HL-60/S4 treated with retinoic acid at 250 ng/mL for 4 days and 3 days (cell line): ENCODE measurements around the gene PDIA6.
"Not testable (repeated sequence)": the region's sequence is repeated elsewhere in the genome, so short reads cannot be mapped to it uniquely, and the experiment has no call there.

Experiments used
- in situ Hi-C: fragments of 300-500 bp; cut with MboI; formaldehyde crosslinking; loops from 2 replicates; pipeline ENCODE4 v1.7.0; 2022; ENCODE audit warnings: low sequenced_read_pairs

Gene PDIA6

GRCh38 chr2:10785260-10785659 lies 27.3 kb downstream of the PDIA6 start:
- in situ Hi-C loops, result no loop called here

- in situ Hi-C loops, result no loop called here
Observed at GRCh38 chr2:10784719-10785118, 27.9 kb downstream of the PDIA6 start.

GRCh38 chr2:10783421-10783820 lies 29.2 kb downstream of the PDIA6 start:
- in situ Hi-C loops, result no loop called here

GRCh38 chr2:10781746-10782145 lies 30.8 kb downstream of the PDIA6 start:
- in situ Hi-C loops, result no loop called here

GRCh38 chr2:10780821-10781220 lies 31.8 kb downstream of the PDIA6 start:
- in situ Hi-C loops, result not testable (repeated sequence)

GRCh38 chr2:10780491-10780820 lies 32.1 kb downstream of the PDIA6 start:
- in situ Hi-C loops, result no loop called here

GRCh38 chr2:10779776-10780490 lies 32.7 kb downstream of the PDIA6 start:
- in situ Hi-C loops, result no loop called here

GRCh38 chr2:10778724-10779115 lies 33.9 kb downstream of the PDIA6 start:
- in situ Hi-C loops, result no loop called here

GRCh38 chr2:10777842-10778723 lies 34.5 kb downstream of the PDIA6 start:
- in situ Hi-C loops, result no loop called here

- in situ Hi-C loops, result no loop called here
Observed at GRCh38 chr2:10777111-10777841, 35.3 kb downstream of the PDIA6 start.

- in situ Hi-C loops, result no loop called here
Observed at GRCh38 chr2:10776231-10776977, 36.2 kb downstream of the PDIA6 start.

GRCh38 chr2:10775831-10776230 lies 36.8 kb downstream of the PDIA6 start:
- in situ Hi-C loops, result no loop called here

GRCh38 chr2:10775021-10775780 lies 37.4 kb downstream of the PDIA6 start:
- in situ Hi-C loops, result no loop called here

GRCh38 chr2:10774394-10774793 lies 38.2 kb downstream of the PDIA6 start:
- in situ Hi-C loops, result no loop called here

GRCh38 chr2:10773821-10774341 lies 38.7 kb downstream of the PDIA6 start:
- in situ Hi-C loops, result no loop called here

GRCh38 chr2:10772868-10773215 lies 39.7 kb downstream of the PDIA6 start:
- in situ Hi-C loops, result no loop called here

- in situ Hi-C loops, result no loop called here
Observed at GRCh38 chr2:10772201-10772867, 40.3 kb downstream of the PDIA6 start.

GRCh38 chr2:10771786-10772185 lies 40.8 kb downstream of the PDIA6 start:
- in situ Hi-C loops, result no loop called here

GRCh38 chr2:10770956-10771750 lies 41.4 kb downstream of the PDIA6 start:
- in situ Hi-C loops, result no loop called here
